ENCODE results near the gene GNAT2.

The GNAT2 gene

GRCh38 chr1:109610609-109611307 is 8.7 kb downstream of the GNAT2 start:
- DNase-seq (ENCODE audit: low spot score) = no peak

GRCh38 chr1:109609881-109610280 is 9.5 kb downstream of the GNAT2 start:
- no peak for FAIRE-seq
- no peak for DNase-seq (ENCODE audit: low spot score)

More at GRCh38 chr1:109610609-109611307, 8.7 kb downstream of the GNAT2 start:
- no peak for FAIRE-seq

- no peak for DNase-seq (ENCODE audit: low spot score)
- no peak for FAIRE-seq
Measured at GRCh38 chr1:109605381-109605780, 14.0 kb downstream of the GNAT2 start.

GRCh38 chr1:109603229-109603628 is 16.2 kb downstream of the GNAT2 start:
- no peak for DNase-seq (ENCODE audit: low spot score)
- FAIRE-seq = no peak

GRCh38 chr1:109598655-109599054 is 20.8 kb downstream of the GNAT2 start:
- DNase-seq (ENCODE audit: low spot score) (no peak), FAIRE-seq (no peak)

- DNase-seq (ENCODE audit: low spot score) (no peak), FAIRE-seq (no peak)
Measured at GRCh38 chr1:109598156-109598555, 21.3 kb downstream of the GNAT2 start.

- DNase-seq (ENCODE audit: low spot score) (no peak), FAIRE-seq (no peak)
Measured at GRCh38 chr1:109595531-109595930, 23.9 kb downstream of the GNAT2 start.

- FAIRE-seq (no peak), DNase-seq (ENCODE audit: low spot score) (no peak)
Measured at GRCh38 chr1:109592916-109593315, 26.5 kb downstream of the GNAT2 start.

GRCh38 chr1:109589679-109590078 is 29.7 kb downstream of the GNAT2 start:
- FAIRE-seq = no peak
- DNase-seq (ENCODE audit: low spot score) = no peak

- DNase-seq (ENCODE audit: low spot score) = no peak
- FAIRE-seq = no peak
Measured at GRCh38 chr1:109589177-109589576, 30.2 kb downstream of the GNAT2 start.

- DNase-seq (ENCODE audit: low spot score) (no peak), FAIRE-seq (no peak)
Measured at GRCh38 chr1:109586055-109586454, 33.4 kb downstream of the GNAT2 start.

- no peak for DNase-seq (ENCODE audit: low spot score)
- FAIRE-seq = no peak
Measured at GRCh38 chr1:109584766-109585165, 34.6 kb downstream of the GNAT2 start.

- no peak for FAIRE-seq
Measured at GRCh38 chr1:109582021-109582420, 37.4 kb downstream of the GNAT2 start.

GRCh38 chr1:109579491-109579890 is 39.9 kb downstream of the GNAT2 start:
- FAIRE-seq = no peak
- DNase-seq (ENCODE audit: low spot score) = no peak

More at GRCh38 chr1:109582021-109582420, 37.4 kb downstream of the GNAT2 start:
- no peak for DNase-seq (ENCODE audit: low spot score)

- no peak for FAIRE-seq
- DNase-seq (ENCODE audit: low spot score) = no peak
Measured at GRCh38 chr1:109578947-109579443, 40.4 kb downstream of the GNAT2 start.

GRCh38 chr1:109573785-109574184 is 45.6 kb downstream of the GNAT2 start:
- no peak for FAIRE-seq
- no peak for DNase-seq (ENCODE audit: low spot score)

- DNase-seq (ENCODE audit: low spot score) = no peak
- no peak for FAIRE-seq
Measured at GRCh38 chr1:109570414-109570813, 49.0 kb downstream of the GNAT2 start.

GRCh38 chr1:109569323-109569722 is 50.1 kb downstream of the GNAT2 start:
- FAIRE-seq (no peak), DNase-seq (ENCODE audit: low spot score) (no peak)

- FAIRE-seq = no peak
- DNase-seq (ENCODE audit: low spot score) = no peak
Measured at GRCh38 chr1:109567877-109568672, 51.3 kb downstream of the GNAT2 start.

GRCh38 chr1:109566982-109567381 is 52.4 kb downstream of the GNAT2 start:
- FAIRE-seq = no peak
- DNase-seq (ENCODE audit: low spot score) = no peak

- FAIRE-seq (no peak), DNase-seq (ENCODE audit: low spot score) (no peak)
Measured at GRCh38 chr1:109565241-109565640, 54.2 kb downstream of the GNAT2 start.

GRCh38 chr1:109564194-109564878 is 55.1 kb downstream of the GNAT2 start:
- no peak for FAIRE-seq
- DNase-seq (ENCODE audit: low spot score) = no peak
